Endothelial cell of umbilical vein (primary cell): ENCODE results near the gene MAP6. TPM values are rescaled to one million over a fixed set of nuclear protein-coding genes. Genes with fewer than 3 reads are reported as not detected.

Experiments
- BruUV-seq: library from RNA; stranded (reverse); fragments of 400-500 nt; replicated peaks from 2 replicates; lab custom pipeline; 2021; lab: Mats Ljungman, UMichigan
- CTCF ChIA-PET: fragments of 300-600, 350-600 bp; sonication (Branson Sonifier 250); formaldehyde crosslinking; loops from one replicate; lab custom pipeline; 2021; ENCODE audit warnings: antibody characterized with exemption, inconsistent platforms; lab: Charles Lee
- POLR2A ChIA-PET: fragments of 300-600, 350-600 bp; sonication (Branson Sonifier 250); formaldehyde crosslinking; loops from one replicate; lab custom pipeline; 2021; ENCODE audit warnings: antibody characterized with exemption, inconsistent platforms; lab: Charles Lee
- DNase-seq: peaks from one replicate; pipeline ENCODE4 v3.0.0-alpha.2; 2011; ENCODE audit warnings: low read depth, low spot score
- FAIRE-seq: peaks from 2 replicates; lab custom pipeline; 2011; peaks lifted over from hg19 to GRCh38; lab: Jason Lieb, UNC
- H2AFZ ChIP-seq: 2 replicates; pipeline ENCODE4 v1.6.0; 2012; ENCODE audit warnings: low read depth, low read length, control low read depth, inconsistent platforms
- H3K27ac ChIP-seq: 2 replicates; pipeline ENCODE4 v1.5.1; 2011; ENCODE audit warnings: low read depth, mild to moderate bottlenecking, control low read depth, low read length, moderate library complexity; ENCODE audit not compliant: insufficient read depth
- H3K27me3 ChIP-seq, 2 experiments: 2 replicates each; pipeline versions ENCODE4 v1.6.0 to v1.6.1; 2011; ENCODE audit warnings: low read length in 2 of 2, mixed read lengths in 1 of 2; ENCODE audit not compliant: control insufficient read depth in 2 of 2, insufficient read depth in 2 of 2
- H3K36me3 ChIP-seq, 2 experiments: 2 replicates in 1 of 2; 3 replicates in 1 of 2; pipeline ENCODE4 v1.5.1; 2011; ENCODE audit warnings: low read length in 2 of 2, mild to moderate bottlenecking in 1 of 2, moderate library complexity in 1 of 2; ENCODE audit not compliant: control insufficient read depth in 2 of 2, insufficient read depth in 2 of 2; ENCODE audit errors: extremely low read depth in 1 of 2
- H3K4me1 ChIP-seq: 3 replicates; pipeline ENCODE4 v1.5.1; 2011; ENCODE audit warnings: mild to moderate bottlenecking, low read length; ENCODE audit not compliant: control insufficient read depth, insufficient read depth; ENCODE audit errors: extremely low read depth
- H3K4me2 ChIP-seq: 2 replicates; pipeline ENCODE4 v1.6.1; 2011; ENCODE audit warnings: low read length, control low read depth, mixed read lengths; ENCODE audit not compliant: insufficient read depth
- H3K4me3 ChIP-seq, 3 experiments: fragments of 200-600 bp in 1 of 3; sonication (generic), shearing (Covaris generic) in 1 of 3; replicated peaks in 1 of 3; 2 replicates each; pipeline ENCODE4 v1.5.1; 2011 to 2016; ENCODE audit warnings: control low read depth in 3 of 3, low read length in 3 of 3, mild to moderate bottlenecking in 2 of 3, inconsistent platforms in 1 of 3, low read depth in 1 of 3, moderate library complexity in 1 of 3; ENCODE audit not compliant: insufficient read depth in 1 of 3
- H3K79me2 ChIP-seq: 2 replicates; pipeline ENCODE4 v1.6.0; 2012; ENCODE audit warnings: low read length, inconsistent platforms; ENCODE audit not compliant: control insufficient read depth, insufficient read depth
- H3K9ac ChIP-seq: replicated peaks from 2 replicates; pipeline ENCODE3; 2011; ENCODE audit warnings: low read length, control low read depth; ENCODE audit not compliant: insufficient read depth; ENCODE audit errors: extremely low read depth
- H3K9me1 ChIP-seq: replicated peaks from 3 replicates; pipeline ENCODE4 v1.6.0; 2011; ENCODE audit warnings: mild to moderate bottlenecking, low read length; ENCODE audit not compliant: control insufficient read depth, insufficient read depth; ENCODE audit errors: extremely low read depth
- H3K9me3 ChIP-seq: replicated peaks from 2 replicates; pipeline ENCODE4 v1.5.1; 2012; ENCODE audit warnings: low read length, inconsistent platforms; ENCODE audit not compliant: control insufficient read depth, insufficient read depth
- H4K20me1 ChIP-seq: replicated peaks from 2 replicates; pipeline ENCODE3; 2011; ENCODE audit warnings: mild to moderate bottlenecking, low read length; ENCODE audit not compliant: control insufficient read depth, insufficient read depth; ENCODE audit errors: extremely low read depth
- EZH2 ChIP-seq: IDR thresholded peaks from 2 replicates; pipeline ENCODE4 v1.6.1; 2012; ENCODE audit warnings: borderline replicate concordance, low read depth, mild to moderate bottlenecking, moderate library complexity, low read length, inconsistent platforms; ENCODE audit not compliant: severe bottlenecking
- FOS ChIP-seq: IDR thresholded peaks from 2 replicates; pipeline ENCODE4 v1.6.1; 2011; ENCODE audit warnings: mild to moderate bottlenecking, low read length, moderate library complexity, borderline replicate concordance; ENCODE audit not compliant: insufficient read depth
- GATA2 ChIP-seq: IDR thresholded peaks from 2 replicates; pipeline ENCODE4 v1.7.0; 2011; ENCODE audit warnings: low read depth, mild to moderate bottlenecking, moderate library complexity, mixed read lengths, low read length; ENCODE audit not compliant: insufficient read length, insufficient read depth
- JUN ChIP-seq: IDR thresholded peaks from 2 replicates; pipeline ENCODE4 v1.6.1; 2011; ENCODE audit warnings: borderline replicate concordance, low read depth; ENCODE audit not compliant: insufficient read length, insufficient read depth
- MYC ChIP-seq: IDR thresholded peaks from one replicate; pipeline ENCODE4 v1.6.1; 2011; ENCODE audit warnings: mild to moderate bottlenecking, low read depth, low read length
- POLR2A ChIP-seq: IDR thresholded peaks from 2 replicates; pipeline ENCODE4 v1.6.1; 2012; ENCODE audit warnings: low read depth, mild to moderate bottlenecking, control low read depth, low read length
- POLR2AphosphoS5 ChIP-seq: IDR thresholded peaks from 2 replicates; pipeline ENCODE4 v1.6.1; 2012; ENCODE audit warnings: low read depth, mild to moderate bottlenecking, control low read depth, low read length, moderate library complexity; ENCODE audit not compliant: insufficient read depth
- dilution Hi-C: fragments of 300-500 bp; cut with MboI; formaldehyde crosslinking; loops from one replicate; pipeline ENCODE4 v1.15.0; 2019; ENCODE audit warnings: low sequenced_read_pairs; ENCODE audit not compliant: extremely low pct_ligation_motif_present
- intact Hi-C: fragments of 100-400 bp; cut with micrococcal nuclease; formaldehyde crosslinking; loops from one replicate; pipeline ENCODE4 v1.10.0; 2022
- polyA plus RNA-seq, 4 experiments: library from polyadenylated mRNA; depleted of rRNA in 3 of 4; stranded (reverse) in 3 of 4; unstranded in 1 of 4; fragments of >200 nt; gene quantifications; 2 replicates each; pipeline versions ENCODE4 v1.2.1 to v1.2.3, GENCODE V29; 2011 to 2012; ENCODE audit warnings: missing spikeins in 1 of 4
- total RNA-seq: library from RNA; stranded (reverse); gene quantifications from 2 replicates; pipeline ENCODE4 v1.2.3, GENCODE V29; 2021
- TF ChIP-seq, protein P1 (sequence below): IDR thresholded peaks from 2 replicates; pipeline ENCODE4 v1.6.1; 2011; ENCODE audit not compliant: insufficient read depth, insufficient read length
- TF ChIP-seq, protein P2 (sequence below), 2 donors: IDR thresholded peaks; 1 replicate in 1 of 2; 2 replicates in 1 of 2; pipeline ENCODE4 v1.5.1; 2011; ENCODE audit warnings: low read length in 2 of 2, mild to moderate bottlenecking in 2 of 2, moderate library complexity in 2 of 2, control low read depth in 1 of 2, inconsistent platforms in 1 of 2, low read depth in 1 of 2; ENCODE audit not compliant: insufficient read depth in 1 of 2; ENCODE audit errors: extremely low read depth in 1 of 2

MAP6 gene
- total and polyA plus RNA-seq, 2 donors (not counting 3 experiments of a cell fraction or from before 2014, with no cell fraction given): 0.12 TPM; not detected in 1

DNA sequence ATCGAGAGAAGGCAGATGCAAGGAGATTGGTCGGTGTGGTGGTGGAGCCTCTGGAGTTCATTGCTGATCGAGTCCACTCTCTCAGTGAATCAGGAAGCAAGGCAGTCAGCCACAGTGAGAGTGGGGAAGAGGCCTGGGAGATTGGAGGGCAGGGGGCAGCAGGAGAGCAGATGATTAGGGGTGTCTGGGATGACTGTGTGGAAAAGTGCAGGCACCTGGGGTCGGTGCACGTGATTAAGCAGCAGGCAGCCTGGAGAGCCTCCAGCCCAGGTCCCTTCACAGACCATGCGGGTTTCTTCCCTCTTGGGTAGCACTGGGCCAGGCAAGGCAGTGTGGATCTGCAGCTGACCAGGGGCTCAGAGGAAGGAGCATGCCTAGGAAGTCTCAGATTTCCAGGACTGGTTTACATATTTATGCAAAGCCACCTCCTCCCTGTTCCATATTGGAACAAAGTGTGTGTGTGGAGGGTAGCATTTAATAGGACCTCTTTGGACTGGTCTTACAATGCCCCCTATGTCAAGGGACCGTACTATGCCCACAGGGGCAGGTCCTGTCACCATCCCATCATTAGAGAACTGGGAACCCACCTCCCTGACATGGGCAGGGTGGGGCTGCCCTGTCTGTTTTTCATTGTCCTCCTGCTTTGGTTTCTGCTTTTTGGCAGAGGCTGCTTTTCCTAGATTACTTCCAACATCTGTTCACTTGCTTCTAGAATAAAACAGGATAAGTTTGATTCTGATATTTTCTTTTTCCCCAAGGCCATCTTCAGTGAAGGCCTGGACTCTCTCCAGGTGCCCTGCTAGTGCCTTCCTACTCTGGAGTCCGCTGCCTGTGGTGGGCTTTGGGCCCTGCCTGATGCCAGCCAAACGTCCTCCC is 129.1 kb downstream of the MAP6 start:
- H3K79me2 ChIP-seq: no peaks in the 10 kb centered on the region
- BruUV-seq: no TSS peak
- H3K27ac ChIP-seq: no peak overlapping the region
- TF ChIP-seq POLR2AphosphoS5: no peak
- no peak for TF ChIP-seq FOS
- FAIRE-seq: no peak
- H3K4me1 ChIP-seq: peaks cover 6% of the 10 kb centered on the region
- CTCF ChIA-PET: no interaction called here
- H3K9me3 ChIP-seq: no peaks in the 10 kb centered on the region
- no peaks in the 10 kb centered on the region for H4K20me1 ChIP-seq
- no peaks in the 10 kb centered on the region for H3K36me3 ChIP-seq
- no peak overlapping the region for H3K4me2 ChIP-seq
- dilution Hi-C loops (loop anchor here (10.0 kb wide), 1 partner anchor 95 kb away; no protein-coding TSS in a partner anchor), intact Hi-C loops (no loop called here)
- H3K9me1 ChIP-seq: no peaks in the 10 kb centered on the region
- no peak for DNase-seq
- POLR2A ChIA-PET: no interaction called here
- H3K9ac ChIP-seq: no peak overlapping the region
- H3K27me3 ChIP-seq: no peaks in the 10 kb centered on the region
- H2AFZ ChIP-seq: no peak overlapping the region
- H3K4me3 ChIP-seq: no peak overlapping the region

DNA sequence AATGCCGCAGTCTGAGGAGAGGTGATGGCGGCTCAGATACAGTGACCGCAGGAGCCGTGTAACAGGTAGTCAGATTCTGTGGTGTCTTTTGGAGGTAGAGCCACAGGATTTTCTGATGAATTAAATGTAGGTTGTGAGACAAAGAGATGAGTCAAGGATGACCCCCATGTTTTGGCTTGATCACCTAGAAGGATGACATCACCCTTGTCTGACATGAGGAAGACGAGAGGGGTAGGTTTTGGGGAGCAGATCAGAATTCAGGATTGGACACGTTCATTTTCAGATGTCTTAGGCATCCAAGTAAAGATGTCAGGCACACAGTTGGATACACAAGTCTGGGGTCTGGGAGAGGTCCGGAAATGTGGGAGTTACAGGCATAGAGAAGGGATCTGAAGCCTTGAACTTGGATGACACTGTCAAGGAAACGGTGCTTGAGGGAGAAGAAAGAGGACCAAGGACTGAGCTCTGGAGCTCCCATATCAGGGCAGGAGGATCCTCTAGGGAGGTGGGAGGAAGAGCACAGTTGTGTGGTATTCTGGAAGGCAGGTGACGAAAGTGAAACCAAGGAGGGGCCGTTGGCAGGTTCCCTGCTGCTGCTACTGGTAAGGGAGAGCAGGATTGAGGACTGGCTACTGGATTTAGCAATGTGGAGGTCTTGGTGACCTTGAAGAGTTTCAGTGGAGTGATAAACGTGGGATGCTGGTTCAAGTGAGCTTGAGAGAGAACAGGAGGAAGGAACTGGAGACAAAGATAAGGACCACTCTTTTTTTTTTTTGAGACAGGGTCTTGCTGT is 130.5 kb downstream of the MAP6 start:
- Histone ChIP-seq H3K4me3 (no peak overlapping the region), H3K9ac (no peak overlapping the region), H3K27me3 (no peaks in the 10 kb centered on the region), H3K27ac (no peak overlapping the region), H3K9me3 (no peaks in the 10 kb centered on the region), H4K20me1 (no peaks in the 10 kb centered on the region), H3K4me2 (no peak overlapping the region), H2AFZ (no peak overlapping the region), H3K4me1 (peaks cover 12% of the 10 kb centered on the region), H3K79me2 (no peaks in the 10 kb centered on the region), H3K9me1 (no peaks in the 10 kb centered on the region), H3K36me3 (no peaks in the 10 kb centered on the region)
- intact Hi-C loops (no loop called here), dilution Hi-C loops (loop anchor here (10.0 kb wide), 1 partner anchor 94 kb away; no protein-coding TSS in a partner anchor)
- DNase-seq (no peak), FAIRE-seq (no peak)
- no TSS peak for BruUV-seq
- TF ChIP-seq JUN (no peak), GATA2 (no peak), MYC (no peak), POLR2A (no peak), FOS (no peak), EZH2 (no peak), POLR2AphosphoS5 (no peak)
- TF ChIP-seq, protein P1, sequence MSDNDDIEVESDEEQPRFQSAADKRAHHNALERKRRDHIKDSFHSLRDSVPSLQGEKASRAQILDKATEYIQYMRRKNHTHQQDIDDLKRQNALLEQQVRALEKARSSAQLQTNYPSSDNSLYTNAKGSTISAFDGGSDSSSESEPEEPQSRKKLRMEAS: no peak
- TF ChIP-seq, protein P2, sequence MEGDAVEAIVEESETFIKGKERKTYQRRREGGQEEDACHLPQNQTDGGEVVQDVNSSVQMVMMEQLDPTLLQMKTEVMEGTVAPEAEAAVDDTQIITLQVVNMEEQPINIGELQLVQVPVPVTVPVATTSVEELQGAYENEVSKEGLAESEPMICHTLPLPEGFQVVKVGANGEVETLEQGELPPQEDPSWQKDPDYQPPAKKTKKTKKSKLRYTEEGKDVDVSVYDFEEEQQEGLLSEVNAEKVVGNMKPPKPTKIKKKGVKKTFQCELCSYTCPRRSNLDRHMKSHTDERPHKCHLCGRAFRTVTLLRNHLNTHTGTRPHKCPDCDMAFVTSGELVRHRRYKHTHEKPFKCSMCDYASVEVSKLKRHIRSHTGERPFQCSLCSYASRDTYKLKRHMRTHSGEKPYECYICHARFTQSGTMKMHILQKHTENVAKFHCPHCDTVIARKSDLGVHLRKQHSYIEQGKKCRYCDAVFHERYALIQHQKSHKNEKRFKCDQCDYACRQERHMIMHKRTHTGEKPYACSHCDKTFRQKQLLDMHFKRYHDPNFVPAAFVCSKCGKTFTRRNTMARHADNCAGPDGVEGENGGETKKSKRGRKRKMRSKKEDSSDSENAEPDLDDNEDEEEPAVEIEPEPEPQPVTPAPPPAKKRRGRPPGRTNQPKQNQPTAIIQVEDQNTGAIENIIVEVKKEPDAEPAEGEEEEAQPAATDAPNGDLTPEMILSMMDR (IDR thresholded peaks at IDR 0.05; ENCODE audit: extremely low read depth in 1 of 2, insufficient read depth in 1 of 2, low read depth in 1 of 2, low read length in 2 of 2): no peak
- POLR2A ChIA-PET: no interaction called here
- CTCF ChIA-PET: interaction anchor here (1.2 kb wide), 1 partner anchor 72 kb away, joined by 3 read pairs; no protein-coding TSS in a partner anchor
